Peyer's patch (tissue), 4 donors: ENCODE measurements around the gene CHCHD3. TPM values are rescaled to one million over a fixed set of nuclear protein-coding genes. Genes with fewer than 3 reads are reported as not detected.

Experiments used
- DNase-seq, 3 donors: peaks; one replicate each; pipeline ENCODE4 v3.0.0-alpha.2; 2017 to 2019
- H3K27ac ChIP-seq, 4 donors: fragments of 200-600 bp; sonication (generic); one replicate each; pipeline ENCODE4 v1.5.1; 2016 to 2019
- H3K27me3 ChIP-seq, 2 donors: fragments of 200-600 bp; sonication (generic); one replicate each; pipeline ENCODE4 v1.5.1; 2019
- H3K36me3 ChIP-seq, 3 donors: fragments of 200-600 bp; sonication (generic); one replicate each; pipeline ENCODE4 v1.5.1; 2016 to 2019
- H3K4me1 ChIP-seq, 4 donors: fragments of 200-600 bp; sonication (generic); one replicate each; pipeline ENCODE4 v1.5.1; 2016 to 2019
- H3K4me3 ChIP-seq, 4 donors: fragments of 200-600 bp; sonication (generic); 1 replicate in 3 of 4; 2 replicates in 1 of 4; pipeline ENCODE4 v1.5.1; 2016 to 2019; ENCODE audit warnings: mild to moderate bottlenecking in 1 of 4
- H3K9me3 ChIP-seq, 4 donors: fragments of 200-600 bp; sonication (generic); one replicate each; pipeline ENCODE4 v1.5.1; 2016 to 2019; ENCODE audit warnings: mild to moderate bottlenecking in 1 of 4
- CTCF ChIP-seq, 6 experiments: fragments of 450-650 bp in 4 of 6; fragments of 200-600 bp in 2 of 6; sonication (generic) in 1 of 6; IDR thresholded peaks; one replicate each; pipeline ENCODE4 v1.5.1; 2017 to 2019; ENCODE audit warnings: antibody characterized with exemption in 6 of 6, mild to moderate bottlenecking in 3 of 6, moderate library complexity in 1 of 6
- POLR2A ChIP-seq, 2 donors: fragments of 450-650 bp; IDR thresholded peaks; one replicate each; pipeline ENCODE4 v1.5.1; 2017; ENCODE audit warnings: antibody characterized with exemption in 2 of 2, mild to moderate bottlenecking in 2 of 2, moderate library complexity in 2 of 2
- total RNA-seq, 4 donors: library from RNA; depleted of rRNA; stranded (reverse); fragments of >200 nt; gene quantifications; one replicate each; pipeline ENCODE4 v1.1.0, GENCODE V29; 2016

The CHCHD3 gene
- total RNA-seq, 4 donors from 2014 or later, result 53.9 to 114 (median 84.0) TPM

- Histone ChIP-seq H3K4me3 (no peak overlapping the region), H3K9me3 (no peaks in the 10 kb centered on the region), H3K36me3 (peaks cover 0 to 4% (median 0%) of the 10 kb centered on the region in 3 donors), H3K4me1 (no peaks in the 10 kb centered on the region), H3K27ac (no peak overlapping the region), H3K27me3 (no peaks in the 10 kb centered on the region)
- DNase-seq, result no peak
- TF ChIP-seq POLR2A (IDR thresholded peaks at IDR 0.05) (no peak), CTCF (IDR thresholded peaks at IDR 0.05) (no peak)
Measured at GRCh38 chr7:132836746-132837145, 245.1 kb downstream of the CHCHD3 start.

- Histone ChIP-seq H3K36me3 (peaks cover 0 to 4% (median 0%) of the 10 kb centered on the region in 3 donors), H3K9me3 (no peaks in the 10 kb centered on the region), H3K4me3 (no peak overlapping the region), H3K27me3 (no peaks in the 10 kb centered on the region), H3K27ac (no peak overlapping the region), H3K4me1 (no peaks in the 10 kb centered on the region)
- TF ChIP-seq POLR2A (IDR thresholded peaks at IDR 0.05) (no peak), CTCF (IDR thresholded peaks at IDR 0.05) (no peak)
- DNase-seq, result no peak
Measured at GRCh38 chr7:132830941-132831340, 250.9 kb downstream of the CHCHD3 start.

- Histone ChIP-seq H3K27ac (no peak overlapping the region), H3K4me1 (no peaks in the 10 kb centered on the region), H3K27me3 (no peaks in the 10 kb centered on the region), H3K4me3 (no peak overlapping the region), H3K9me3 (no peaks in the 10 kb centered on the region), H3K36me3 (no peaks in the 10 kb centered on the region)
- no peak for DNase-seq
- TF ChIP-seq CTCF (IDR thresholded peaks at IDR 0.05) (no peak), POLR2A (IDR thresholded peaks at IDR 0.05) (no peak)
Measured at GRCh38 chr7:132828502-132828901, 253.4 kb downstream of the CHCHD3 start.

- Histone ChIP-seq H3K27me3 (no peaks in the 10 kb centered on the region), H3K27ac (no peak overlapping the region), H3K4me1 (no peaks in the 10 kb centered on the region), H3K9me3 (no peaks in the 10 kb centered on the region), H3K36me3 (no peaks in the 10 kb centered on the region), H3K4me3 (no peak overlapping the region)
- TF ChIP-seq POLR2A (IDR thresholded peaks at IDR 0.05) (no peak), CTCF (IDR thresholded peaks at IDR 0.05) (no peak)
- no peak for DNase-seq
Measured at GRCh38 chr7:132825932-132826835, 255.7 kb downstream of the CHCHD3 start.

- no peak for DNase-seq
- H3K36me3 ChIP-seq, result no peaks in the 10 kb centered on the region
- H3K27ac ChIP-seq, result no peak overlapping the region
- H3K9me3 ChIP-seq, result no peaks in the 10 kb centered on the region
- H3K4me1 ChIP-seq, result no peaks in the 10 kb centered on the region
- no peak overlapping the region for H3K4me3 ChIP-seq
- no peaks in the 10 kb centered on the region for H3K27me3 ChIP-seq
- TF ChIP-seq CTCF (IDR thresholded peaks at IDR 0.05) (no peak), POLR2A (IDR thresholded peaks at IDR 0.05) (no peak)
Measured at GRCh38 chr7:132825222-132825621, 256.7 kb downstream of the CHCHD3 start.
